ENCODE results near the gene DCBLD2.

DCBLD2 gene

DNA sequence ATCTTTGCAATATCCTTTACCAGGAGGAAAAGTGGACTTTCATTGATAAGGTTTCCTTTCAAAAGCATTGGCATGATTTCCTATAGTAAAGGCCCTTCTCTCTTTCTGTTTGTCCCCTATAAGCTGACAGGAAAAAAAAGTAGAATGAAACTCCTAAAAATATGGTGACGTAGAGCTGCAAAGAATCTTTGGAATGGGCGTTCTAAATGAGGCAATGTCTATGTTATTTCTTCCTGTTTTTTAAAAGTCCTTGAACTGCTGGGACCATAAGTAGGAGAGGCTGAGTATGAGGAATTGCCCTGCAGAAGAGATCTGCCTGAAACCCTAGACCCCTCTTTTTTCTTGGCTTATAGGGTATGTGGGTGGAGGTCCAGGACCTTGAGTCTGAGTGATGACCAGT, 121.2 kb downstream of the DCBLD2 start:
- H3K4me3 ChIP-seq (replicated peaks; ENCODE audit: low read depth, low read length): no peak overlapping the region
- no peaks in the 10 kb centered on the region for H3K27me3 ChIP-seq (replicated peaks; ENCODE audit: control insufficient read depth, insufficient read depth, low read length)
- H3K36me3 ChIP-seq (ENCODE audit: control insufficient read depth, insufficient read depth, low read length): peaks cover 2% of the 10 kb centered on the region
- TF ChIP-seq, protein P1, sequence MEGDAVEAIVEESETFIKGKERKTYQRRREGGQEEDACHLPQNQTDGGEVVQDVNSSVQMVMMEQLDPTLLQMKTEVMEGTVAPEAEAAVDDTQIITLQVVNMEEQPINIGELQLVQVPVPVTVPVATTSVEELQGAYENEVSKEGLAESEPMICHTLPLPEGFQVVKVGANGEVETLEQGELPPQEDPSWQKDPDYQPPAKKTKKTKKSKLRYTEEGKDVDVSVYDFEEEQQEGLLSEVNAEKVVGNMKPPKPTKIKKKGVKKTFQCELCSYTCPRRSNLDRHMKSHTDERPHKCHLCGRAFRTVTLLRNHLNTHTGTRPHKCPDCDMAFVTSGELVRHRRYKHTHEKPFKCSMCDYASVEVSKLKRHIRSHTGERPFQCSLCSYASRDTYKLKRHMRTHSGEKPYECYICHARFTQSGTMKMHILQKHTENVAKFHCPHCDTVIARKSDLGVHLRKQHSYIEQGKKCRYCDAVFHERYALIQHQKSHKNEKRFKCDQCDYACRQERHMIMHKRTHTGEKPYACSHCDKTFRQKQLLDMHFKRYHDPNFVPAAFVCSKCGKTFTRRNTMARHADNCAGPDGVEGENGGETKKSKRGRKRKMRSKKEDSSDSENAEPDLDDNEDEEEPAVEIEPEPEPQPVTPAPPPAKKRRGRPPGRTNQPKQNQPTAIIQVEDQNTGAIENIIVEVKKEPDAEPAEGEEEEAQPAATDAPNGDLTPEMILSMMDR (IDR thresholded peaks at IDR 0.05; ENCODE audit: insufficient read depth, low read length, poor library complexity, severe bottlenecking): no peak
- DNase-seq (ENCODE audit: extremely low read depth, insufficient read length): no peak

GRCh38 chr3:98779541-98780335, 121.8 kb downstream of the DCBLD2 start:
- no peak overlapping the region for H3K4me3 ChIP-seq (replicated peaks; ENCODE audit: low read depth, low read length)
- no peaks in the 10 kb centered on the region for H3K27me3 ChIP-seq (replicated peaks; ENCODE audit: control insufficient read depth, insufficient read depth, low read length)
- TF ChIP-seq, protein P1 (IDR thresholded peaks at IDR 0.05; ENCODE audit: insufficient read depth, low read length, poor library complexity, severe bottlenecking): no peak
- peaks cover 2% of the 10 kb centered on the region for H3K36me3 ChIP-seq (ENCODE audit: control insufficient read depth, insufficient read depth, low read length)
- DNase-seq (ENCODE audit: extremely low read depth, insufficient read length): no peak

GRCh38 chr3:98778852-98779413, 122.6 kb downstream of the DCBLD2 start:
- no peaks in the 10 kb centered on the region for H3K27me3 ChIP-seq (replicated peaks; ENCODE audit: control insufficient read depth, insufficient read depth, low read length)
- H3K4me3 ChIP-seq (replicated peaks; ENCODE audit: low read depth, low read length): no peak overlapping the region
- DNase-seq (ENCODE audit: extremely low read depth, insufficient read length): no peak
- H3K36me3 ChIP-seq (ENCODE audit: control insufficient read depth, insufficient read depth, low read length): peaks cover 2% of the 10 kb centered on the region
- TF ChIP-seq, protein P1 (IDR thresholded peaks at IDR 0.05; ENCODE audit: insufficient read depth, low read length, poor library complexity, severe bottlenecking): no peak

DNA sequence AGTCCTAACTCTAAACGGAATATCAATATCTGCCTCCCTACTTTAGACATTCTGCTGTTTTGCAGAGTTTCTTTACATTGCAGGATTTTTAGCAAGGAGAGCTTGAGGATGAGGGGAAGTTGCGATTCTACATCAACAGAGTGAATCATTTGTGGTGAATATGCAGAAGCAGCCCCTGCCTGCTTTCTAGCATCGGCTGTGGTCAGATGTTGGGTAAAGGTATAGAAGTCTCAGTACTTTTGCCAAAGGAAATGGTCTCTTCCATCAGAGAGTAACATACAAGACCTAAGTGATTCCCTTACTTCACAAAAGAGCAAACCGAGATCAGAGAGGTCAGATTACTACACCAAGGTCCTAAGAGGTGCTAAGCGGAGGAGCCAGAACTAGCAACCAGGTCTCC, 123.1 kb downstream of the DCBLD2 start:
- H3K4me3 ChIP-seq (replicated peaks; ENCODE audit: low read depth, low read length): no peak overlapping the region
- DNase-seq (ENCODE audit: extremely low read depth, insufficient read length): no peak
- no peaks in the 10 kb centered on the region for H3K27me3 ChIP-seq (replicated peaks; ENCODE audit: control insufficient read depth, insufficient read depth, low read length)
- TF ChIP-seq, protein P1 (IDR thresholded peaks at IDR 0.05; ENCODE audit: insufficient read depth, low read length, poor library complexity, severe bottlenecking): no peak
- peaks cover 2% of the 10 kb centered on the region for H3K36me3 ChIP-seq (ENCODE audit: control insufficient read depth, insufficient read depth, low read length)

GRCh38 chr3:98777801-98778220, 123.7 kb downstream of the DCBLD2 start:
- no peak for DNase-seq (ENCODE audit: extremely low read depth, insufficient read length)
- Histone ChIP-seq H3K4me3 (replicated peaks; ENCODE audit: low read depth, low read length) (no peak overlapping the region), H3K27me3 (replicated peaks; ENCODE audit: control insufficient read depth, insufficient read depth, low read length) (no peaks in the 10 kb centered on the region), H3K36me3 (ENCODE audit: control insufficient read depth, insufficient read depth, low read length) (peaks cover 2% of the 10 kb centered on the region)
- TF ChIP-seq, protein P1 (IDR thresholded peaks at IDR 0.05; ENCODE audit: insufficient read depth, low read length, poor library complexity, severe bottlenecking): no peak
